Astrocyte (in vitro differentiated cells and primary cell): ENCODE results near the gene PNMA3.

ENCODE experiments used
- EZH2 ChIP-seq: IDR thresholded peaks from 2 replicates; pipeline ENCODE4 v1.6.1; 2012; ENCODE audit warnings: mild to moderate bottlenecking, low read length, inconsistent platforms; ENCODE audit not compliant: insufficient read depth
- TF ChIP-seq, protein P1 (sequence below): IDR thresholded peaks from 2 replicates; pipeline ENCODE4 v1.5.1; 2011; ENCODE audit warnings: low read depth, mild to moderate bottlenecking, inconsistent platforms, low read length, moderate library complexity; ENCODE audit not compliant: insufficient read depth

GRCh38 chrX:153074935-153075334 lies 18.7 kb downstream of the PNMA3 start:
- TF ChIP-seq, protein P1, sequence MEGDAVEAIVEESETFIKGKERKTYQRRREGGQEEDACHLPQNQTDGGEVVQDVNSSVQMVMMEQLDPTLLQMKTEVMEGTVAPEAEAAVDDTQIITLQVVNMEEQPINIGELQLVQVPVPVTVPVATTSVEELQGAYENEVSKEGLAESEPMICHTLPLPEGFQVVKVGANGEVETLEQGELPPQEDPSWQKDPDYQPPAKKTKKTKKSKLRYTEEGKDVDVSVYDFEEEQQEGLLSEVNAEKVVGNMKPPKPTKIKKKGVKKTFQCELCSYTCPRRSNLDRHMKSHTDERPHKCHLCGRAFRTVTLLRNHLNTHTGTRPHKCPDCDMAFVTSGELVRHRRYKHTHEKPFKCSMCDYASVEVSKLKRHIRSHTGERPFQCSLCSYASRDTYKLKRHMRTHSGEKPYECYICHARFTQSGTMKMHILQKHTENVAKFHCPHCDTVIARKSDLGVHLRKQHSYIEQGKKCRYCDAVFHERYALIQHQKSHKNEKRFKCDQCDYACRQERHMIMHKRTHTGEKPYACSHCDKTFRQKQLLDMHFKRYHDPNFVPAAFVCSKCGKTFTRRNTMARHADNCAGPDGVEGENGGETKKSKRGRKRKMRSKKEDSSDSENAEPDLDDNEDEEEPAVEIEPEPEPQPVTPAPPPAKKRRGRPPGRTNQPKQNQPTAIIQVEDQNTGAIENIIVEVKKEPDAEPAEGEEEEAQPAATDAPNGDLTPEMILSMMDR, result no peak
- TF ChIP-seq EZH2, result no peak
